ENCODE measurements around the gene MYH4. TPM values are rescaled to one million over a fixed set of nuclear protein-coding genes. Genes with fewer than 3 reads are reported as not detected.

The MYH4 gene
- polyA plus RNA-seq, 2 of the 4 experiments (the other 2 are of a cell fraction) = not detected

DNA sequence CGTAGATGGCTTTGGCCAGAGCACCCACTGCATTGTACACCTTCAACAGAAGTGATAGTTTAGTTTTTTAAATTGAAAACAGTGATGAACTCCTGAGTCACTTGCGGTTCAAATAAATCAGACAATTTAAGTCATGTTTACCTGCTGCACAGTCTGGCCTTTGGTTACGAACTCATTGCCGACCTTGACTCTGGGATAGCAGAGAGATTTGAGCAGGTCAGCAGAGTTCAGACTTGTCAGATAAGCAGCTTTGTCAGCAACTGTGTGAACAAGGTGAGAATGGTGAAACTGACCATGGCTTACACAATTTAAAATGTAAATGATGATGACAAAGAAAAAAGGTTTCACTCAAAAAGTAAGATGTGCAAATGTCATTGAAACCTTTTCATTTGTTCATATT, 9.3 kb downstream of the MYH4 start:
- no peak for FAIRE-seq
- TF ChIP-seq KDM1A (IDR thresholded peaks at IDR 0.05; ENCODE audit: low read depth) (no peak), TP53 (CRISPR knock-in tag; IDR thresholded peaks at IDR 0.05) (no peak), POLR2AphosphoS2 (conservative IDR thresholded peaks at IDR 0.05; ENCODE audit: low read length) (no peak), CHD2 (IDR thresholded peaks at IDR 0.05; ENCODE audit: low read length, partially characterized antibody) (no peak), RARB (CRISPR knock-in tag; IDR thresholded peaks at IDR 0.05) (no peak)
- TF ChIP-seq, protein P1, sequence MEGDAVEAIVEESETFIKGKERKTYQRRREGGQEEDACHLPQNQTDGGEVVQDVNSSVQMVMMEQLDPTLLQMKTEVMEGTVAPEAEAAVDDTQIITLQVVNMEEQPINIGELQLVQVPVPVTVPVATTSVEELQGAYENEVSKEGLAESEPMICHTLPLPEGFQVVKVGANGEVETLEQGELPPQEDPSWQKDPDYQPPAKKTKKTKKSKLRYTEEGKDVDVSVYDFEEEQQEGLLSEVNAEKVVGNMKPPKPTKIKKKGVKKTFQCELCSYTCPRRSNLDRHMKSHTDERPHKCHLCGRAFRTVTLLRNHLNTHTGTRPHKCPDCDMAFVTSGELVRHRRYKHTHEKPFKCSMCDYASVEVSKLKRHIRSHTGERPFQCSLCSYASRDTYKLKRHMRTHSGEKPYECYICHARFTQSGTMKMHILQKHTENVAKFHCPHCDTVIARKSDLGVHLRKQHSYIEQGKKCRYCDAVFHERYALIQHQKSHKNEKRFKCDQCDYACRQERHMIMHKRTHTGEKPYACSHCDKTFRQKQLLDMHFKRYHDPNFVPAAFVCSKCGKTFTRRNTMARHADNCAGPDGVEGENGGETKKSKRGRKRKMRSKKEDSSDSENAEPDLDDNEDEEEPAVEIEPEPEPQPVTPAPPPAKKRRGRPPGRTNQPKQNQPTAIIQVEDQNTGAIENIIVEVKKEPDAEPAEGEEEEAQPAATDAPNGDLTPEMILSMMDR (IDR thresholded peaks at IDR 0.05) = no peak
- TF ChIP-seq, protein P2, sequence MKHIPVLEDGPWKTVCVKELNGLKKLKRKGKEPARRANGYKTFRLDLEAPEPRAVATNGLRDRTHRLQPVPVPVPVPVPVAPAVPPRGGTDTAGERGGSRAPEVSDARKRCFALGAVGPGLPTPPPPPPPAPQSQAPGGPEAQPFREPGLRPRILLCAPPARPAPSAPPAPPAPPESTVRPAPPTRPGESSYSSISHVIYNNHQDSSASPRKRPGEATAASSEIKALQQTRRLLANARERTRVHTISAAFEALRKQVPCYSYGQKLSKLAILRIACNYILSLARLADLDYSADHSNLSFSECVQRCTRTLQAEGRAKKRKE (CRISPR knock-in tag; IDR thresholded peaks at IDR 0.05; ENCODE audit: low read depth) = no peak
- TF ChIP-seq, protein P3, sequence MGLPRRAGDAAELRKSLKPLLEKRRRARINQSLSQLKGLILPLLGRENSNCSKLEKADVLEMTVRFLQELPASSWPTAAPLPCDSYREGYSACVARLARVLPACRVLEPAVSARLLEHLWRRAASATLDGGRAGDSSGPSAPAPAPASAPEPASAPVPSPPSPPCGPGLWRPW (IDR thresholded peaks at IDR 0.05) = no peak
- POLR2A ChIA-PET = no interaction called here
- 14% methylated on average over 4 of the region's 4 CpGs for WGBS (ENCODE audit: missing lambda C conversion rate)
- no peak for ATAC-seq
- no peak overlapping the region for H3K4me3 ChIP-seq
- no peak for DNase-seq (ENCODE audit: low read depth in 1 of 2, low spot score in 1 of 2)
- H3K4me2 ChIP-seq = no peak overlapping the region
- no peaks in the 10 kb centered on the region for H3K9me3 ChIP-seq
- H3K27ac ChIP-seq = no peak overlapping the region
- CTCF ChIA-PET = no interaction called here
- H3K4me1 ChIP-seq = no peaks in the 10 kb centered on the region

DNA sequence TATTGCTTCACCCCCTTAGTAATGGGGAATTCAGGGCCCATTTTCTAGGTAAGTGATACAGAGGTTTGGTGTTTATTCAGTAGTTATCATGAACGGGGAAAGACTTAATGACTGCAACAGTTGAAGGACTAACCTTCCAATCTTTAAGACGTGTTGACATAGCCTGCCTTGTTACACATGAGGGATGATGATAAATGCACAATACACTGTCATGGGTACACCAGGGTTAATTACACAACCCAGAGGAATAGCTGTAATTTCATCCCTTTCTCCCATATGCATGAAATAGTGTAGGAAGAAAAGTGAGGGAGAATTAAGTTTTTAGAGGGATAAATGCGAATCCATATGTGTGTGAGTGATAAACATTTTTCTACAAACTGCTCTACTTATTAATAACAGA, 10.7 kb downstream of the MYH4 start:
- no peak overlapping the region for H3K27ac ChIP-seq
- no peak for FAIRE-seq
- 0% methylated on average over 3 of the region's 3 CpGs for WGBS (ENCODE audit: missing lambda C conversion rate)
- CTCF ChIA-PET = interaction anchor here (1.3 kb wide), 1 partner anchor 9 kb away, joined by 3 read pairs; no protein-coding TSS in a partner anchor
- H3K4me1 ChIP-seq = no peaks in the 10 kb centered on the region
- no peak for ATAC-seq
- DNase-seq (ENCODE audit: low read depth in 1 of 2, low spot score in 1 of 2) = no peak
- TF ChIP-seq KDM5A (IDR thresholded peaks at IDR 0.05) (no peak), CBX2 (IDR thresholded peaks at IDR 0.05; ENCODE audit: borderline replicate concordance, low read depth) (no peak), TP53 (CRISPR knock-in tag; IDR thresholded peaks at IDR 0.05) (no peak), RCOR1 (IDR thresholded peaks at IDR 0.05; ENCODE audit: low read depth, low read length) (no peak), HOXA7 (CRISPR knock-in tag; IDR thresholded peaks at IDR 0.05) (no peak)
- TF ChIP-seq, protein P1 (IDR thresholded peaks at IDR 0.05) = no peak
- TF ChIP-seq, protein P4, sequence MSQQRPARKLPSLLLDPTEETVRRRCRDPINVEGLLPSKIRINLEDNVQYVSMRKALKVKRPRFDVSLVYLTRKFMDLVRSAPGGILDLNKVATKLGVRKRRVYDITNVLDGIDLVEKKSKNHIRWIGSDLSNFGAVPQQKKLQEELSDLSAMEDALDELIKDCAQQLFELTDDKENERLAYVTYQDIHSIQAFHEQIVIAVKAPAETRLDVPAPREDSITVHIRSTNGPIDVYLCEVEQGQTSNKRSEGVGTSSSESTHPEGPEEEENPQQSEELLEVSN (IDR thresholded peaks at IDR 0.05; ENCODE audit: borderline replicate concordance, low read depth) = no peak
- H3K9me3 ChIP-seq = no peaks in the 10 kb centered on the region
- H3K4me3 ChIP-seq = no peak overlapping the region
- H3K4me2 ChIP-seq = no peak overlapping the region
- POLR2A ChIA-PET = no interaction called here

DNA sequence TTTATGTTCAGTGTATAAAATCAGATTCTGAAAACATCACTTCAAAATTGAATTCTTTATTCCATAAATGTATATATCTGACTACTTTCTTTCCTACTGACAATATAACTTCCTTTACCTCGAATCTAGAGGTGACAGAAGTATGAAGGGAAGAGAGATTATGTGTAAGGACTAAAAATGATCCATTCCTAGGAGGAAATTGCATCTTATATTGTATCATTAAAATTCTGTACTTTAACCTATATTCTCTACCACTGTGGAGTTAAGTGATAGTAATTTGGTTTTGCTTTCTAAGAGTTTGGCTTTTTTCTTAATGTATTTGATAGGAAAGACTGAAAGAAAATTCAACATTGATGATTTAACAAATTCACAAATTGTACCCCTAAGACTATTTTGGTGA, 11.4 kb downstream of the MYH4 start:
- Histone ChIP-seq H3K27ac (no peak overlapping the region), H3K9me3 (no peaks in the 10 kb centered on the region), H3K4me2 (no peak overlapping the region), H3K4me1 (no peaks in the 10 kb centered on the region), H3K4me3 (no peak overlapping the region)
- no peak for DNase-seq (ENCODE audit: low read depth in 1 of 2, low spot score in 1 of 2)
- ChIA-PET CTCF (no interaction called here), POLR2A (no interaction called here)
- TF ChIP-seq HEYL (CRISPR knock-in tag; IDR thresholded peaks at IDR 0.05) (no peak), ZC3H11A (IDR thresholded peaks at IDR 0.05) (no peak), HOXA7 (CRISPR knock-in tag; IDR thresholded peaks at IDR 0.05) (no peak), KDM1A (IDR thresholded peaks at IDR 0.05; ENCODE audit: low read depth) (no peak), EHMT2 (IDR thresholded peaks at IDR 0.05; ENCODE audit: low read depth) (no peak), RARB (CRISPR knock-in tag; IDR thresholded peaks at IDR 0.05) (no peak), CEBPB (IDR thresholded peaks at IDR 0.05) (no peak), SMC3 (IDR thresholded peaks at IDR 0.05) (no peak)
- ATAC-seq = no peak
- 2% methylated on average over 1 of the region's 1 CpG for WGBS (ENCODE audit: missing lambda C conversion rate)
- FAIRE-seq = peak; percentile 51
